PC-3 (cell line): Measurements from ENCODE around the gene HMSD.

Source experiments
- CTCF ChIP-seq: fragments of 300-600 bp; sonication (generic); conservative IDR thresholded peaks from 2 replicates; pipeline ENCODE4 v1.5.1; 2017; ENCODE audit warnings: antibody characterized with exemption, low read depth, mild to moderate bottlenecking, low read length
- EZH2 ChIP-seq: fragments of 300-600 bp; sonication (generic); IDR thresholded peaks from one replicate; pipeline ENCODE4 v1.6.1; 2017; ENCODE audit warnings: antibody characterized with exemption, mild to moderate bottlenecking, low read length; ENCODE audit not compliant: unreplicated experiment
- EZH2phosphoT487 ChIP-seq: fragments of 300-600 bp; sonication (generic); IDR thresholded peaks from 2 replicates; pipeline ENCODE4 v1.6.1; 2018; ENCODE audit warnings: mild to moderate bottlenecking, antibody characterized with exemption, low read length, borderline replicate concordance

GRCh38 chr18:63917817-63918216, 31.3 kb upstream of the HMSD start:
- TF ChIP-seq CTCF (no peak), EZH2 (no peak), EZH2phosphoT487 (no peak)
